ENCODE data around the gene TNFRSF21.

Gene TNFRSF21

DNA sequence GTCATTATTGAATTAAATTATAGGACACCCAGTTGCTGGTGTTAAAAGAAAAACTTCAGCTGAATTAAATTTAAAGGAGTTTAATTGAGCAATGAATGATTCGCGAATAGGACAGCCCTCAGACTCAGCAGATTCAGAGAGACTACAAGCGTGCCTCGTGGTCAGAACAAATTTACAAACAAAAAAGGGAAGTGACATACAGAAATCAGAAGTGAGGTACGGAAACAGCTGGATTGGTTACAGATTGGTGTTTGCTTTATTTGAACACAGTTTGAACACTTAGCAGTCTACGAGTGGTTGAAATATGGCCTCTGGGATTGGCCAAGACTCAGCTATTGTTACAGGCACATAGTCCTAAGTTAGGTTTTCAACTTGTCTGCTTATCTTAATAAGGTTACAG lies 25.8 kb upstream of the TNFRSF21 start:
- no peak for TF ChIP-seq TCF12 (IDR thresholded peaks at IDR 0.05; ENCODE audit: low read depth)
- no peak for TF ChIP-seq YY1 (IDR thresholded peaks at IDR 0.05; ENCODE audit: low read depth)
- TF ChIP-seq ZBTB7A (IDR thresholded peaks at IDR 0.05; ENCODE audit: low read depth) = no peak
- no peak for TF ChIP-seq EGR1 (IDR thresholded peaks at IDR 0.05)
- TF ChIP-seq, protein P1, sequence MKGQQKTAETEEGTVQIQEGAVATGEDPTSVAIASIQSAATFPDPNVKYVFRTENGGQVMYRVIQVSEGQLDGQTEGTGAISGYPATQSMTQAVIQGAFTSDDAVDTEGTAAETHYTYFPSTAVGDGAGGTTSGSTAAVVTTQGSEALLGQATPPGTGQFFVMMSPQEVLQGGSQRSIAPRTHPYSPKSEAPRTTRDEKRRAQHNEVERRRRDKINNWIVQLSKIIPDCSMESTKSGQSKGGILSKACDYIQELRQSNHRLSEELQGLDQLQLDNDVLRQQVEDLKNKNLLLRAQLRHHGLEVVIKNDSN (IDR thresholded peaks at IDR 0.05) = no peak
- TF ChIP-seq EP300 (IDR thresholded peaks at IDR 0.05; ENCODE audit: borderline replicate concordance) = no peak
- no peak for TF ChIP-seq TEAD4 (IDR thresholded peaks at IDR 0.05)
- no peak for TF ChIP-seq CEBPB (IDR thresholded peaks at IDR 0.05)

DNA sequence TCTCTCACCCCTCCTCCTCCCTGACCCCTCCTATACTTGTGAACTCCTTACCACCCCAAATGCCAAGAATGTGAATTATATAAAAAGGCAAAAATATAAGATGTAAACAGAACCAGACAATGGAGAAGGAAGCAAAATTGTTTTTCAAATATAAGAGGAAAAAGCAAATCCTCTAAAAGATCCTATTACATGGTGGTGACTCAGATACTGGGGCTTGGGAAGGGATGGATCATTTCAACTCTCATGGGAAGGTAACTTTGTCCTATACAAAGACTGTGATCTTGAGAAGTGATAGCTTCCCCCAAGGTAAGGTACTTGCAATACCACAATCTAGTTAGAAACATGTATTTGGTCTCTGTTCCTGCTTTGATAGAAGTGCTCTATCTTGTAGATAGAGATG lies 24.6 kb upstream of the TNFRSF21 start:
- TF ChIP-seq YY1 (IDR thresholded peaks at IDR 0.05; ENCODE audit: low read depth) (no peak), CEBPB (IDR thresholded peaks at IDR 0.05) (no peak), ZBTB7A (IDR thresholded peaks at IDR 0.05; ENCODE audit: low read depth) (no peak), TCF12 (IDR thresholded peaks at IDR 0.05; ENCODE audit: low read depth) (no peak), NFIC (IDR thresholded peaks at IDR 0.05) (no peak), CREB1 (IDR thresholded peaks at IDR 0.05; ENCODE audit: low read depth) (no peak), TAF1 (IDR thresholded peaks at IDR 0.05; ENCODE audit: low read depth) (no peak), EP300 (IDR thresholded peaks at IDR 0.05; ENCODE audit: borderline replicate concordance) (no peak), EGR1 (IDR thresholded peaks at IDR 0.05) (no peak), FOXM1 (IDR thresholded peaks at IDR 0.05; ENCODE audit: borderline replicate concordance, low read depth) (no peak)

DNA sequence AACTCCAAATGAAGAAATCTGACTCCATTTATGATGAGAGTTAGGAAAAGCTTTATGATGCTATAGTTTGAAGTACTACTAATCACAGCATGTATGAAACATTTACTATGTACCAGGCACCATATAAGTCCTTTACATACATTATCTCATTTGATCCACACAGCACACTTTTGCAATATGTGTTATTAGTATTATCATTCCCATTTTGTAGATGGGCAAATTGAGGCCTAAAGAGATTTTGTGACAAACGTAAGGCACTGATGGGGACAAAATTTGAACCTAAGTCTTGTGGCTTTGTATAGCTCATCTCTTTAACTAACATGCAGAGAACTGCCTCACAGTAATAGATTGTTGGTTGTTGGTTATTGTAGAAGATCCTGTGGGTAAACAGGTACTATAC lies 14.2 kb upstream of the TNFRSF21 start:
- TF ChIP-seq YY1 (IDR thresholded peaks at IDR 0.05; ENCODE audit: low read depth) = no peak
- TF ChIP-seq, protein P2, sequence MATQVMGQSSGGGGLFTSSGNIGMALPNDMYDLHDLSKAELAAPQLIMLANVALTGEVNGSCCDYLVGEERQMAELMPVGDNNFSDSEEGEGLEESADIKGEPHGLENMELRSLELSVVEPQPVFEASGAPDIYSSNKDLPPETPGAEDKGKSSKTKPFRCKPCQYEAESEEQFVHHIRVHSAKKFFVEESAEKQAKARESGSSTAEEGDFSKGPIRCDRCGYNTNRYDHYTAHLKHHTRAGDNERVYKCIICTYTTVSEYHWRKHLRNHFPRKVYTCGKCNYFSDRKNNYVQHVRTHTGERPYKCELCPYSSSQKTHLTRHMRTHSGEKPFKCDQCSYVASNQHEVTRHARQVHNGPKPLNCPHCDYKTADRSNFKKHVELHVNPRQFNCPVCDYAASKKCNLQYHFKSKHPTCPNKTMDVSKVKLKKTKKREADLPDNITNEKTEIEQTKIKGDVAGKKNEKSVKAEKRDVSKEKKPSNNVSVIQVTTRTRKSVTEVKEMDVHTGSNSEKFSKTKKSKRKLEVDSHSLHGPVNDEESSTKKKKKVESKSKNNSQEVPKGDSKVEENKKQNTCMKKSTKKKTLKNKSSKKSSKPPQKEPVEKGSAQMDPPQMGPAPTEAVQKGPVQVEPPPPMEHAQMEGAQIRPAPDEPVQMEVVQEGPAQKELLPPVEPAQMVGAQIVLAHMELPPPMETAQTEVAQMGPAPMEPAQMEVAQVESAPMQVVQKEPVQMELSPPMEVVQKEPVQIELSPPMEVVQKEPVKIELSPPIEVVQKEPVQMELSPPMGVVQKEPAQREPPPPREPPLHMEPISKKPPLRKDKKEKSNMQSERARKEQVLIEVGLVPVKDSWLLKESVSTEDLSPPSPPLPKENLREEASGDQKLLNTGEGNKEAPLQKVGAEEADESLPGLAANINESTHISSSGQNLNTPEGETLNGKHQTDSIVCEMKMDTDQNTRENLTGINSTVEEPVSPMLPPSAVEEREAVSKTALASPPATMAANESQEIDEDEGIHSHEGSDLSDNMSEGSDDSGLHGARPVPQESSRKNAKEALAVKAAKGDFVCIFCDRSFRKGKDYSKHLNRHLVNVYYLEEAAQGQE (IDR thresholded peaks at IDR 0.05; ENCODE audit: low read depth) = no peak
- TF ChIP-seq TAF1 (IDR thresholded peaks at IDR 0.05; ENCODE audit: low read depth) = no peak
- no peak for TF ChIP-seq EP300 (IDR thresholded peaks at IDR 0.05; ENCODE audit: borderline replicate concordance)
- no peak for TF ChIP-seq CREB1 (IDR thresholded peaks at IDR 0.05; ENCODE audit: low read depth)
- TF ChIP-seq, protein P3, sequence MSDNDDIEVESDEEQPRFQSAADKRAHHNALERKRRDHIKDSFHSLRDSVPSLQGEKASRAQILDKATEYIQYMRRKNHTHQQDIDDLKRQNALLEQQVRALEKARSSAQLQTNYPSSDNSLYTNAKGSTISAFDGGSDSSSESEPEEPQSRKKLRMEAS (IDR thresholded peaks at IDR 0.05) = no peak
- no peak for TF ChIP-seq RAD21 (IDR thresholded peaks at IDR 0.05; ENCODE audit: low read depth)
- no peak for TF ChIP-seq ZBTB7A (IDR thresholded peaks at IDR 0.05; ENCODE audit: low read depth)
- no peak for TF ChIP-seq EGR1 (IDR thresholded peaks at IDR 0.05)
- TF ChIP-seq NFIC (IDR thresholded peaks at IDR 0.05) = no peak

DNA sequence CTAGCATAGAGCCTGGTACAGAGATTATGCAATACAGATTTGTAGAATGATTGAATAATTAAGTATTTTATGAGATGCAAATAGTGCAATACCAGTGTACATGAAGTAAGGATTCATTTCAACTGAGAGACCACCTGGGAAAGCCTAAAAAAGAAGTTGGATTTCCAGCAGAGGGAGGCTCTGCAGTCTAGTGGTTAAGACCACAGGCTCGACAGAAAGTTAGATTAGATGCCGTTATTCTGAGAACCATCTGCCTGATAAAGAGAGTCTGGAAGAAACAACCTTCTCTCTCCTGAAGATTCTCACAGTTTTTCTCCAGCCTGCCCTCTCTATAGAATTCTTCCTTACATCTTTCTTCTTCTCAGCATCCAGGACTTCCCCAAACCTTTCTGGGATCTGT lies 13.6 kb upstream of the TNFRSF21 start:
- TF ChIP-seq CREB1 (IDR thresholded peaks at IDR 0.05; ENCODE audit: low read depth) (no peak), TEAD4 (IDR thresholded peaks at IDR 0.05) (no peak), RAD21 (IDR thresholded peaks at IDR 0.05; ENCODE audit: low read depth) (no peak), TCF12 (IDR thresholded peaks at IDR 0.05; ENCODE audit: low read depth) (no peak), EGR1 (IDR thresholded peaks at IDR 0.05) (no peak), YY1 (IDR thresholded peaks at IDR 0.05; ENCODE audit: low read depth) (no peak)
- TF ChIP-seq, protein P2 (IDR thresholded peaks at IDR 0.05; ENCODE audit: low read depth) = no peak
- TF ChIP-seq, protein P1 (IDR thresholded peaks at IDR 0.05) = no peak
- TF ChIP-seq, protein P3 (IDR thresholded peaks at IDR 0.05) = no peak

DNA sequence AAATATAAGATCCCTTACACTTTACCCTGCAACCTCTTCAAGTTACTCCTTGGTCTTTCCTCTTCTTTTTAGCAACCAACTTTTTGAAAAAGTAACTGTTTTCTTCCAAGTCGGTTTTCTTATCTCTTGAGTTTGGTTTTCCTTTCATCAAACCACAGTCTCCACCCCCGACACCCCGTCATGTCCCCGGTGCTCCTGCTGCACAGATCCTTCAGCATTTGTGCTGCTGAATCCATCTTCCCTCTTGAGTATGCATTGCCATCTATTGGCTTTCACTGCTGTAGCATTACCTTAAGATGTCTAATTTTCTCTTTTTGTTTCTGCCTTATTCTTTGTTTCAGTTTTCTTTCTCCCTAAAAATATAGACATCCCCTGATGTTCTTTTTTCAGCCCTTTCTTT lies 11.9 kb upstream of the TNFRSF21 start:
- no peak for TF ChIP-seq RAD21 (IDR thresholded peaks at IDR 0.05; ENCODE audit: low read depth)

DNA sequence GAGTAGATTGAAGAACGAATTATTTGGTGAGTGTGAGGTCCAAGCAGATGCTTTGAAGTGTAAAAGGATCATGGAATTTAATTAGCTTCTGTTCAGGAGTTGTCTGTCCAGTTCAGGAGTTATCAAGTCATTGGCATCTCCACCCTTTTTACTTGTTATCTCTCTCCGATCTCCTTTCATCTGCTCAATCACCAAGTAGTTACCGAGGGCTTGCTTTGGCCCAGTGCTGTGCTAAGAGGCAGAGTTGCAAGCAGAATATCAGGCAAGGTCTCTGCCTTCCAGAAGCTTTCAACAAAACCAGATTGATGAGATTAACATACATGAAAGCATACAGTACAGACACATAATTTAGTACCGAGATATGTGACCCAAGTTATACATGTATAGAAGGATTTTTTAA lies 10.2 kb upstream of the TNFRSF21 start:
- TF ChIP-seq CEBPB (IDR thresholded peaks at IDR 0.05) (no peak), EGR1 (IDR thresholded peaks at IDR 0.05) (no peak), TEAD4 (IDR thresholded peaks at IDR 0.05) (no peak), TCF12 (IDR thresholded peaks at IDR 0.05; ENCODE audit: low read depth) (no peak), EP300 (IDR thresholded peaks at IDR 0.05; ENCODE audit: borderline replicate concordance) (no peak), TAF1 (IDR thresholded peaks at IDR 0.05; ENCODE audit: low read depth) (no peak), ZBTB7A (IDR thresholded peaks at IDR 0.05; ENCODE audit: low read depth) (no peak), CREB1 (IDR thresholded peaks at IDR 0.05; ENCODE audit: low read depth) (no peak), RAD21 (IDR thresholded peaks at IDR 0.05; ENCODE audit: low read depth) (no peak), FOXM1 (IDR thresholded peaks at IDR 0.05; ENCODE audit: borderline replicate concordance, low read depth) (no peak), YY1 (IDR thresholded peaks at IDR 0.05; ENCODE audit: low read depth) (no peak), NFIC (IDR thresholded peaks at IDR 0.05) (no peak)
- TF ChIP-seq, protein P1 (IDR thresholded peaks at IDR 0.05) = no peak
- TF ChIP-seq, protein P3 (IDR thresholded peaks at IDR 0.05) = no peak
- TF ChIP-seq, protein P2 (IDR thresholded peaks at IDR 0.05; ENCODE audit: low read depth) = no peak

All from Ishikawa (cell line).